ENCODE results near the gene PSEN1.

GRCh38 chr14:73255693-73256225 lies 119.5 kb downstream of the PSEN1 start:
- TF ChIP-seq POLR2AphosphoS5 (IDR thresholded peaks at IDR 0.05; ENCODE audit: low read depth, low read length): no peak
- no peak for TF ChIP-seq POLR2A (IDR thresholded peaks at IDR 0.05; ENCODE audit: low read depth, low read length)

All from GM12891 (cell line).